Caco-2 (cell line): ENCODE measurements around the gene ZC3HAV1. TPM values are rescaled to one million over a fixed set of nuclear protein-coding genes. Genes with fewer than 3 reads are reported as not detected.
"Not testable (repeated sequence)": the region's sequence is repeated elsewhere in the genome, so short reads cannot be mapped to it uniquely, and the experiment has no call there.

Experiments
- BruUV-seq: library from RNA; stranded (reverse); fragments of 400-500 nt; replicated peaks from 2 replicates; lab custom pipeline; 2021; lab: Mats Ljungman, UMichigan
- CTCF ChIA-PET: fragments of 300-600 bp; sonication (Branson Sonifier 250); formaldehyde crosslinking; loops from one replicate; lab custom pipeline; 2022; ENCODE audit warnings: antibody characterized with exemption; lab: Charles Lee
- POLR2A ChIA-PET: fragments of 300-600 bp; sonication (Branson Sonifier 250); formaldehyde crosslinking; loops from one replicate; lab custom pipeline; 2022; ENCODE audit warnings: antibody characterized with exemption; lab: Charles Lee
- DNase-seq, 2 experiments: peaks; one replicate each; pipeline versions ENCODE4 v3.0.0 to v3.0.0-alpha.2; 2020 to 2022
- H3K27me3 ChIP-seq: replicated peaks from 2 replicates; pipeline ENCODE4 v1.6.0; 2011; ENCODE audit warnings: low read length; ENCODE audit not compliant: control insufficient read depth, insufficient read depth
- H3K36me3 ChIP-seq: 2 replicates; pipeline ENCODE4 v1.5.1; 2011; ENCODE audit warnings: low read length; ENCODE audit not compliant: control insufficient read depth, insufficient read depth
- H3K4me1 ChIP-seq: fragments of 250-450 bp; sonication (Bioruptor Pico); 2 replicates; pipeline ENCODE4 v1.5.1; 2020; ENCODE audit warnings: mild to moderate bottlenecking
- H3K4me3 ChIP-seq: 2 replicates; pipeline ENCODE4 v1.5.1; 2011; ENCODE audit warnings: low read depth, mild to moderate bottlenecking, control low read depth, low read length
- H3K9me3 ChIP-seq: fragments of 250-450 bp; sonication (Bioruptor Pico); 2 replicates; pipeline ENCODE4 v1.5.1; 2020; ENCODE audit warnings: mild to moderate bottlenecking, moderate library complexity
- H3K27ac Mint-ChIP-seq: one replicate; pipeline ENCODE4 v1.8.0; 2022; ENCODE audit warnings: mixed read lengths; ENCODE audit not compliant: unreplicated experiment
- H3K27me3 Mint-ChIP-seq: one replicate; pipeline ENCODE4 v1.8.0; 2022; ENCODE audit warnings: mixed read lengths; ENCODE audit not compliant: insufficient read depth, unreplicated experiment
- H3K36me3 Mint-ChIP-seq: one replicate; pipeline ENCODE4 v1.8.0; 2022; ENCODE audit warnings: mild to moderate bottlenecking, mixed read lengths; ENCODE audit not compliant: insufficient read depth, unreplicated experiment
- H3K4me1 Mint-ChIP-seq: one replicate; pipeline ENCODE4 v1.8.0; 2022; ENCODE audit warnings: low read depth, mixed read lengths; ENCODE audit not compliant: unreplicated experiment
- H3K4me3 Mint-ChIP-seq: one replicate; pipeline ENCODE4 v1.8.0; 2022; ENCODE audit warnings: mild to moderate bottlenecking, moderate library complexity, mixed read lengths; ENCODE audit not compliant: unreplicated experiment
- H3K9me3 Mint-ChIP-seq: one replicate; pipeline ENCODE4 v1.8.0; 2022; ENCODE audit warnings: mixed read lengths; ENCODE audit not compliant: unreplicated experiment
- intact Hi-C: fragments of 100-400 bp; cut with micrococcal nuclease; formaldehyde crosslinking; loops from one replicate; pipeline ENCODE4 v1.10.0; 2022; ENCODE audit not compliant: unreplicated experiment
- total RNA-seq: library from RNA; stranded (reverse); gene quantifications from 2 replicates; pipeline ENCODE4 v1.2.3, GENCODE V29; 2022
- TF ChIP-seq, protein P1 (sequence below), 2 experiments: fragments of 200-600 bp in 1 of 2; IDR thresholded peaks; 1 replicate in 1 of 2; 2 replicates in 1 of 2; pipeline versions ENCODE4 v1.5.1 to v1.8.0; 2011 to 2022; ENCODE audit warnings: antibody characterized with exemption in 1 of 2, control low read depth in 1 of 2, inconsistent platforms in 1 of 2, low read depth in 1 of 2, low read length in 1 of 2, mild to moderate bottlenecking in 1 of 2, moderate library complexity in 1 of 2; ENCODE audit not compliant: insufficient read depth in 1 of 2, severe bottlenecking in 1 of 2, unreplicated experiment in 1 of 2

Gene ZC3HAV1
- total RNA-seq, 1 experiment from 2014 or later: 30.8 TPM

DNA sequence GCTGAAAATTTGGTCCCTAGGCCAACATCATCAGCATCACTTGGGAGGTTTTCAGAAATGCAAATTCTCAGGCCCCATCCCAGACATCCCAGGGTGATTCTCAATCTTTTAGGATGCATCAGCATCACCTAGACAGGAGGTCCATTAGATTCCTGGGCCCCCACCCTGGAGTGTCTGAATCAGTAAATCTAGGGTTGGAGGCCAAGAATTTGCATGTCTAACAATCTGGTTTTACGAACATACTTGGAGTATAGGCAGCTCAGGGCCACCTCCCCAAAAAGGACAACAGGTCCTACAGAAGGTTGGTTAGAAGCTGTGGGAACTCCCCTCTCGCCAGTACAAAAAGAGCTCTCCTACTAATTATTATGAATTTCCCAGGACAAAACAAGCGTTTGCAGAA, 15.5 kb downstream of the ZC3HAV1 start:
- H3K4me3 ChIP-seq: no peak overlapping the region
- Mint-ChIP-seq H3K9me3 (no peaks in the 10 kb centered on the region), H3K27ac (no peak overlapping the region), H3K4me3 (no peak overlapping the region), H3K27me3 (no peaks in the 10 kb centered on the region), H3K36me3 (peaks cover 21% of the 10 kb centered on the region), H3K4me1 (peaks cover 27% of the 10 kb centered on the region)
- H3K4me1 ChIP-seq: peaks cover 20% of the 10 kb centered on the region
- TF ChIP-seq, protein P1, sequence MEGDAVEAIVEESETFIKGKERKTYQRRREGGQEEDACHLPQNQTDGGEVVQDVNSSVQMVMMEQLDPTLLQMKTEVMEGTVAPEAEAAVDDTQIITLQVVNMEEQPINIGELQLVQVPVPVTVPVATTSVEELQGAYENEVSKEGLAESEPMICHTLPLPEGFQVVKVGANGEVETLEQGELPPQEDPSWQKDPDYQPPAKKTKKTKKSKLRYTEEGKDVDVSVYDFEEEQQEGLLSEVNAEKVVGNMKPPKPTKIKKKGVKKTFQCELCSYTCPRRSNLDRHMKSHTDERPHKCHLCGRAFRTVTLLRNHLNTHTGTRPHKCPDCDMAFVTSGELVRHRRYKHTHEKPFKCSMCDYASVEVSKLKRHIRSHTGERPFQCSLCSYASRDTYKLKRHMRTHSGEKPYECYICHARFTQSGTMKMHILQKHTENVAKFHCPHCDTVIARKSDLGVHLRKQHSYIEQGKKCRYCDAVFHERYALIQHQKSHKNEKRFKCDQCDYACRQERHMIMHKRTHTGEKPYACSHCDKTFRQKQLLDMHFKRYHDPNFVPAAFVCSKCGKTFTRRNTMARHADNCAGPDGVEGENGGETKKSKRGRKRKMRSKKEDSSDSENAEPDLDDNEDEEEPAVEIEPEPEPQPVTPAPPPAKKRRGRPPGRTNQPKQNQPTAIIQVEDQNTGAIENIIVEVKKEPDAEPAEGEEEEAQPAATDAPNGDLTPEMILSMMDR (IDR thresholded peaks at IDR 0.05; ENCODE audit: insufficient read depth in 1 of 2, low read depth in 1 of 2, low read length in 1 of 2, severe bottlenecking in 1 of 2, unreplicated experiment in 1 of 2): no peak
- H3K27me3 ChIP-seq: no peaks in the 10 kb centered on the region
- ChIA-PET CTCF (interaction anchor here (0.5 to 0.7 kb wide), 2 partner anchors 58 to 88 kb away, joined by 3 to 4 read pairs; no protein-coding TSS in a partner anchor), POLR2A (interaction anchor here (0.6 kb wide), 1 partner anchor 12 kb away, joined by 3 read pairs; no protein-coding TSS in a partner anchor)
- intact Hi-C loops: loop anchor here (5.0 kb wide), 1 partner anchor 248 kb away; the partner anchor contains the start of gene FMC1
- DNase-seq: no peak
- H3K9me3 ChIP-seq: no peaks in the 10 kb centered on the region
- H3K36me3 ChIP-seq: no peaks in the 10 kb centered on the region
- no TSS peak for BruUV-seq

DNA sequence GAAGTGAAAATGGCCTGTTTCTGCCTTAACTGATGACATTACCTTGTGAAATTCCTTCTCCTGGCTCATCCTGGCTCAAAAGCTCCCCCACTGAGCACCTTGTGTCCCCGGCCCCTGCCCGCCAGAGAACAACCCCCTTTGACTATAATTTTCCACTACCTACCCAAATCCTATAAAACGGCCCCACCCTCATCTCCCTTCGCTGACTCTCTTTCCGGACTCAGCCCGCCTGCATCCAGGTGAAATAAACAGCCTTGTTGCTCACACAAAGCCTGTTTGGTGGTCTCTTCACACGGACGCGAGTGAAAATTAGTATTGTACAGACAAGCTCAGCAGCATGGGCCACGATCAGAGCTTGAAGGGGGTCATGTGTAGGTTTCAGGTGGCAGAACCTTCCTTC, 16.0 kb downstream of the ZC3HAV1 start:
- BruUV-seq, H3K36me3 ChIP-seq, H3K4me3 ChIP-seq, H3K27me3 Mint-ChIP-seq, H3K27ac Mint-ChIP-seq, H3K9me3 Mint-ChIP-seq, H3K4me3 Mint-ChIP-seq, POLR2A ChIA-PET, H3K9me3 ChIP-seq, H3K27me3 ChIP-seq, DNase-seq: not testable (repeated sequence)
- peaks cover 20% of the 10 kb centered on the region for H3K4me1 ChIP-seq
- intact Hi-C loops: loop anchor here (5.0 kb wide), 1 partner anchor 249 kb away; the partner anchor contains the start of gene FMC1
- peaks cover 27% of the 10 kb centered on the region for H3K4me1 Mint-ChIP-seq
- peaks cover 23% of the 10 kb centered on the region for H3K36me3 Mint-ChIP-seq
- CTCF ChIA-PET: interaction anchor here (0.5 kb wide), 1 partner anchor 57 kb away, joined by 3 read pairs; no protein-coding TSS in a partner anchor

DNA sequence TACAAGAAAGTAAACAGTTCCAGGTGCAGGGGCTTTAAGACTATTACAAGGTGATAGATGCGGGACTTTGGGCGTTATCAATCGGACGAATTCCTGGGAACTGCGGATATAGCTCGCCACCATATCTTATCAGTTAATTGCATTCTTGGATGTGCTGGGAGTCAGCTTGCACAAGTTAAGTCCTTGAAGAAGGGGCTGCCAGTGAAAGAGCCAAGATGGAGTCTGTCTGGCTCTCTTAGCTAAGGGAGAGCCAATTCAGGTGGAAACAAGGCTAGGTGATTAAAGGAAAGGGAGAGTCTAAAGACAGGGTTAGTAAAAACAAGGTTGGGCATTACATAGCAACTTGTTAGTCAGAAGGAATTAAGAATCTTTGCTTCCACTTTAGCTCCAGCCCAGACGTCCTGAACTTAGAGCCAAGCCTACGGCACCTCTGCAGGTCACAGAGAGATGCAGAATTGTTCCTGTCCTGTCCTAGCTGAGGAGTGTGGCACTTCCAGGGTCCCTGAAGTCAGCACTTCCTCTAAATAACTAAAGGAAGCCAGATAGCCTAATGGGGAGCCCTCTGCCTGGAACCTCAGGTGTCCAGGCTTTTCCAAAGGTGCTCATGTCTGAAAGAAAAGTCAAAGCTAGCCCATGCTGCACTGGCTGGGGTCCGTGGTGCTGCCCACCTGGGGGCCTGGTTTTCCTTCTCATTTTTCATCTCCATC, 17.3 kb downstream of the ZC3HAV1 start:
- H3K36me3 ChIP-seq: no peaks in the 10 kb centered on the region
- Mint-ChIP-seq H3K27me3 (no peaks in the 10 kb centered on the region), H3K9me3 (peaks cover 4% of the 10 kb centered on the region), H3K4me3 (peak overlapping the region; percentile 29), H3K4me1 (peaks cover 27% of the 10 kb centered on the region), H3K36me3 (peaks cover 25% of the 10 kb centered on the region), H3K27ac (peak overlapping the region; percentile 84)
- H3K4me1 ChIP-seq: peaks cover 20% of the 10 kb centered on the region
- ChIA-PET POLR2A (no interaction called here), CTCF (interaction anchor here (0.8 kb wide), 1 partner anchor 18 kb away, joined by 3 read pairs; no protein-coding TSS in a partner anchor)
- H3K9me3 ChIP-seq: no peaks in the 10 kb centered on the region
- peak; percentile 26 to 61 for DNase-seq
- BruUV-seq: no TSS peak
- intact Hi-C loops: loop anchor here (5.0 kb wide), 1 partner anchor 250 kb away; the partner anchor contains the start of gene FMC1
- H3K4me3 ChIP-seq: no peak overlapping the region
- H3K27me3 ChIP-seq: no peaks in the 10 kb centered on the region
- TF ChIP-seq, protein P1 (IDR thresholded peaks at IDR 0.05; ENCODE audit: insufficient read depth in 1 of 2, low read depth in 1 of 2, low read length in 1 of 2, severe bottlenecking in 1 of 2, unreplicated experiment in 1 of 2): no peak
